ENCODE measurements around the gene LIN52. TPM values are rescaled to one million over a fixed set of nuclear protein-coding genes. Genes with fewer than 3 reads are reported as not detected.

LIN52 gene
- total and polyA plus RNA-seq, 2 donors (not counting 3 experiments of a cell fraction or from before 2014, with no cell fraction given) = 6.6 to 9.7 TPM

GRCh38 chr14:74105381-74105780 is 20.6 kb downstream of the LIN52 start:
- H4K20me1 ChIP-seq (replicated peaks; ENCODE audit: control insufficient read depth, extremely low read depth, insufficient read depth, low read length) = no peaks in the 10 kb centered on the region
- dilution Hi-C loops (cut with MboI; ENCODE audit: extremely low pct_ligation_motif_present, low sequenced_read_pairs) = no loop called here
- DNase-seq (ENCODE audit: low read depth, low spot score) (no peak), FAIRE-seq (no peak)
- H3K9ac ChIP-seq (replicated peaks; ENCODE audit: extremely low read depth, insufficient read depth, low read length) = no peak overlapping the region
- no peak overlapping the region for H3K27ac ChIP-seq (ENCODE audit: insufficient read depth, low read depth, low read length)
- intact Hi-C loops (cut with micrococcal nuclease) = no loop called here
- peaks cover 0 to 3% of the 10 kb centered on the region in 2 experiments for H3K36me3 ChIP-seq (ENCODE audit: control insufficient read depth in 2 of 2, extremely low read depth in 1 of 2, insufficient read depth in 2 of 2, low read length in 2 of 2)
- CTCF ChIA-PET = no interaction called here
- no TSS peak for BruUV-seq (replicated peaks)
- POLR2A ChIA-PET = no interaction called here
- no peaks in the 10 kb centered on the region for H3K79me2 ChIP-seq (ENCODE audit: control insufficient read depth, insufficient read depth, low read length)
- H3K4me2 ChIP-seq (ENCODE audit: insufficient read depth, low read length) = no peak overlapping the region
- no peaks in the 10 kb centered on the region for H3K9me1 ChIP-seq (replicated peaks; ENCODE audit: control insufficient read depth, extremely low read depth, insufficient read depth, low read length)
- TF ChIP-seq EZH2 (IDR thresholded peaks at IDR 0.05; ENCODE audit: borderline replicate concordance, low read depth, low read length, severe bottlenecking) (no peak), FOS (IDR thresholded peaks at IDR 0.05; ENCODE audit: borderline replicate concordance, insufficient read depth, low read length) (no peak), POLR2A (IDR thresholded peaks at IDR 0.05; ENCODE audit: low read depth, low read length) (no peak), GATA2 (IDR thresholded peaks at IDR 0.05; ENCODE audit: insufficient read depth, insufficient read length, low read depth, low read length) (no peak), JUN (IDR thresholded peaks at IDR 0.05; ENCODE audit: borderline replicate concordance, insufficient read depth, insufficient read length, low read depth) (no peak), CTCF (IDR thresholded peaks at IDR 0.05; ENCODE audit: extremely low read depth in 1 of 2, insufficient read depth in 1 of 2, low read depth in 1 of 2, low read length in 2 of 2) (no peak), POLR2AphosphoS5 (IDR thresholded peaks at IDR 0.05; ENCODE audit: insufficient read depth, low read depth, low read length) (no peak), MYC (IDR thresholded peaks at IDR 0.05; ENCODE audit: low read depth, low read length) (no peak)
- TF ChIP-seq, protein P1, sequence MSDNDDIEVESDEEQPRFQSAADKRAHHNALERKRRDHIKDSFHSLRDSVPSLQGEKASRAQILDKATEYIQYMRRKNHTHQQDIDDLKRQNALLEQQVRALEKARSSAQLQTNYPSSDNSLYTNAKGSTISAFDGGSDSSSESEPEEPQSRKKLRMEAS (IDR thresholded peaks at IDR 0.05; ENCODE audit: insufficient read depth, insufficient read length) = no peak
- H2AFZ ChIP-seq (ENCODE audit: low read depth, low read length) = no peak overlapping the region
- H3K9me3 ChIP-seq (replicated peaks; ENCODE audit: control insufficient read depth, insufficient read depth, low read length) = no peaks in the 10 kb centered on the region
- no peak overlapping the region for H3K4me3 ChIP-seq (replicated peaks in 1 of 3; ENCODE audit: insufficient read depth in 1 of 3, low read depth in 1 of 3, low read length in 3 of 3)
- H3K27me3 ChIP-seq (ENCODE audit: control insufficient read depth in 2 of 2, insufficient read depth in 2 of 2, low read length in 2 of 2) = no peaks in the 10 kb centered on the region
- no peaks in the 10 kb centered on the region for H3K4me1 ChIP-seq (ENCODE audit: control insufficient read depth, extremely low read depth, insufficient read depth, low read length)

Data from endothelial cell of umbilical vein (primary cell).